ENCODE measurements around the gene NRL. TPM values are rescaled to one million over a fixed set of nuclear protein-coding genes. Genes with fewer than 3 reads are reported as not detected.

NRL gene
- total and polyA plus RNA-seq, 9 of the 15 experiments (the other 6 are each of a cell fraction or from before 2014, with no cell fraction given): 0.07 to 2.7 (median 1.4) TPM; not detected in 1

- TF ChIP-seq BRD4 (IDR thresholded peaks at IDR 0.05): peak; percentile 56; the same call in 1 of the 2 replicates
- no peak for TF ChIP-seq FUS (optimal IDR thresholded peaks at IDR 0.05; ENCODE audit: low read depth, low read length)
- TF ChIP-seq CEBPZ (IDR thresholded peaks at IDR 0.05; ENCODE audit: borderline replicate concordance, low read depth, low read length): no peak
- TF ChIP-seq TEAD4 (IDR thresholded peaks at IDR 0.05; ENCODE audit: low read length): 0 out of 2 replicates have a peak, but pooled peaks have one; percentile 0
- TF ChIP-seq TEAD4 (CRISPR knock-in tag; IDR thresholded peaks at IDR 0.05; ENCODE audit: borderline replicate concordance): no peak
- peak; percentile 88 for TF ChIP-seq ZFP91 (CRISPR knock-in tag; IDR thresholded peaks at IDR 0.05)
- no peak for TF ChIP-seq STAT6 (CRISPR knock-in tag; IDR thresholded peaks at IDR 0.05)
- TF ChIP-seq GABPA (tag; conservative IDR thresholded peaks at IDR 0.05; ENCODE audit: low read depth): peak; percentile 91
- no peak for TF ChIP-seq ZBTB34 (CRISPR knock-in tag; IDR thresholded peaks at IDR 0.05)
- peak; percentile 70; the same call in 1 of the 2 replicates for TF ChIP-seq GABPB1 (CRISPR knock-in tag; IDR thresholded peaks at IDR 0.05)
- no peak for TF ChIP-seq ZNF282 (CRISPR knock-in tag; IDR thresholded peaks at IDR 0.05)
- no peak for TF ChIP-seq ZC3H11A (IDR thresholded peaks at IDR 0.05; ENCODE audit: low read depth, low read length)
- no peak for TF ChIP-seq NFATC3 (IDR thresholded peaks at IDR 0.05)
- no peak for TF ChIP-seq PTTG1 (tag; IDR thresholded peaks at IDR 0.05; ENCODE audit: low read depth)
- peak in 2 of 3 experiments; percentile 9 to 42 for TF ChIP-seq YY1 (IDR thresholded peaks at IDR 0.05; ENCODE audit: borderline replicate concordance in 1 of 3, control insufficient read depth in 1 of 3, extremely low read depth in 1 of 3, insufficient read depth in 3 of 3, insufficient read length in 1 of 3, insufficient replicate concordance in 2 of 3, low read depth in 1 of 3, low read length in 2 of 3)
- TF ChIP-seq GTF2B (IDR thresholded peaks at IDR 0.05; ENCODE audit: extremely low read depth, insufficient read length): peak; percentile 42
Observed at GRCh38 chr14:24113801-24114531, 783 bp downstream of the NRL start (continued).
